GM21737 (cell line): ENCODE data around the gene PKNOX1.
"Not testable (repeated sequence)": the region's sequence is repeated elsewhere in the genome, so short reads cannot be mapped to it uniquely, and the experiment has no call there.

Experiments used
- ATAC-seq: cut with Tn5 transposase; IDR thresholded peaks from one replicate; pipeline ENCODE4 v1.9.1; 2021; ENCODE audit warnings: mild to moderate bottlenecking, moderate library complexity; ENCODE audit not compliant: unreplicated experiment

Gene PKNOX1, protein sequence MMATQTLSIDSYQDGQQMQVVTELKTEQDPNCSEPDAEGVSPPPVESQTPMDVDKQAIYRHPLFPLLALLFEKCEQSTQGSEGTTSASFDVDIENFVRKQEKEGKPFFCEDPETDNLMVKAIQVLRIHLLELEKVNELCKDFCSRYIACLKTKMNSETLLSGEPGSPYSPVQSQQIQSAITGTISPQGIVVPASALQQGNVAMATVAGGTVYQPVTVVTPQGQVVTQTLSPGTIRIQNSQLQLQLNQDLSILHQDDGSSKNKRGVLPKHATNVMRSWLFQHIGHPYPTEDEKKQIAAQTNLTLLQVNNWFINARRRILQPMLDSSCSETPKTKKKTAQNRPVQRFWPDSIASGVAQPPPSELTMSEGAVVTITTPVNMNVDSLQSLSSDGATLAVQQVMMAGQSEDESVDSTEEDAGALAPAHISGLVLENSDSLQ

DNA sequence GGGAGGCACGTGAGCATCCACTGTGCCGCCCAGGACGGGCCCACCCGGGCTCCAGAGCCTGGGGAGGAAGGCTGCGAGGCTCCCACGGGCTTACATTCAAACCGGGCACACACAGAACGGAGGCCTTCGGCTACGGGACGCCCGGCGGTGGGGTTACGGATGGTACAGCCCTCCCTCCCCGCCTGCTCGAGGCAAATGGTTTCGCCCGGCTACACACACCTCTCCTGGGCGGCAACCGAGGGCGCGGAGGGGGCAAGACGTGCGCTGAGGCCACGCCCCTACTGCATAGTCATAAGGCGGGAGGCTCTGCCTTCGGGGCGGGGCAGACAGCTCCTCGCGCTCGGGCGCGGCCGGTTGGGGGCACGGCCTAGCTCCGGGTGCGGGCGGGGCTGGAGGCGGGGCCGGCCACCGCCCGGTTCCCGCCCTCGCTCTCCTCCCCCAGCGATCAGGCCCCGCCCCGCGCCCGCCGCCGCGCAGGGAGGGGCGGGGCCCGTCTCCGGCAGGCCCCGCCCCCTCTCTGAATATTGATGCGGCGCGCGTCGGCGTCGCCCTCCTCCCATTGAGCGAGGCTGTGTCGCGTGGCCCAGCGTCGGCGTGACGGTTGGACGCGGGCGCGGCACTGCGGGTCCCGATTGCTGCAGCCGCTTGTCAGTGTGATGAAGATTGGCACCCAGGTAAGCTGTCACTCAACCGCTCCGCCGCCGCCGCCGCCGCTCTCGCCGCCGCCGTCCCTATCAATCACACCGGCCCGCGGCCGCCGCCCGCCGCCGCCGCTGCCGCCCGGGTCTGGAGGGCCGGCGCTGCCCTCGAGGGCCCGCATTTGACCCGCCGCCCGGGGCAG is at the start of gene PKNOX1:
Gene PKNOX1 (plus strand): TSS at position 572 of the 841 bp plus-strand sequence. CDS start 29,820 bp downstream, outside the sequence.
- peak; percentile 82 for ATAC-seq

DNA sequence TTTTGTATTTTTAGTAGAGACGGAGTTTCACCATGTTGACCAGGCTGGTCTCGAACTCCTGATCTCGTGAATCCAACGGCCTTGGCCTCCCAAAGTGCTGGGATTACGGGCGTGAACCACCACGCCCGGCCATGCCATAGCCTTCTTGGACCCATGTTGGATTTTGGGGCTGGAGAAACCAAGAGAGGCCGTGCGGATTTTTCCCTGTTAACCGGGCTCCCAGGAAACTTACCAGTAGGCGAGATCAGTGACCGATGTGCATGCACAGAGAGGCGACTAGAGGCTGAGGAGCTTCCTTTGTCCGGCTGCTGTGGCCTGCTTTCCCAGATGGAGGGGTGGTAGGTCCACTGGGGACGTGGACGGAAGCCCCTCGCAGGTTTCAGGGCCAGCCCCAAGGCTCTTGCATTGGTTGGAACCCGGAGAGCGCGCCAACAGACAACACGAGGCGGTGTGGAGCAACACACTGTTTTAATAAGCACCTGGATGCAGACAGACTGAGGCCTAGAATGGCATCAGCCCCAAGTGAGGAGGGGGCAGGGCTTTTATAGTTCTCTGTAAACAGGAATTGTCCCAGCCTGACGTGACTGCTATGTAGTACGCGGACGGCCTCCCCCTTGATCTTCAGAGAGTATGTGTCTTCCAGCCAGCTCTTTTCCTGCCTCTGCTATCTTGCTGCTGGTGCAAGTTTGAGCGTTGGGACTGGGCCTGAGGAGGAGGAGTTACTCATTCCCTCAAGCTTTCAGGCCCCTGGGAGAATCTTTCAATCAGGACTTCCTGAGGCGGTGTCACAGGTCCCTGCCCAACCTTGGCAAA is 49.0 kb upstream of the PKNOX1 start, which contains the start of gene ERVH48-1:
Gene ERVH48-1 (minus strand): TSS at position 517 of the 813 bp plus-strand sequence. CDS start 6,624 bp downstream, outside the sequence.
- ATAC-seq = no peak

DNA sequence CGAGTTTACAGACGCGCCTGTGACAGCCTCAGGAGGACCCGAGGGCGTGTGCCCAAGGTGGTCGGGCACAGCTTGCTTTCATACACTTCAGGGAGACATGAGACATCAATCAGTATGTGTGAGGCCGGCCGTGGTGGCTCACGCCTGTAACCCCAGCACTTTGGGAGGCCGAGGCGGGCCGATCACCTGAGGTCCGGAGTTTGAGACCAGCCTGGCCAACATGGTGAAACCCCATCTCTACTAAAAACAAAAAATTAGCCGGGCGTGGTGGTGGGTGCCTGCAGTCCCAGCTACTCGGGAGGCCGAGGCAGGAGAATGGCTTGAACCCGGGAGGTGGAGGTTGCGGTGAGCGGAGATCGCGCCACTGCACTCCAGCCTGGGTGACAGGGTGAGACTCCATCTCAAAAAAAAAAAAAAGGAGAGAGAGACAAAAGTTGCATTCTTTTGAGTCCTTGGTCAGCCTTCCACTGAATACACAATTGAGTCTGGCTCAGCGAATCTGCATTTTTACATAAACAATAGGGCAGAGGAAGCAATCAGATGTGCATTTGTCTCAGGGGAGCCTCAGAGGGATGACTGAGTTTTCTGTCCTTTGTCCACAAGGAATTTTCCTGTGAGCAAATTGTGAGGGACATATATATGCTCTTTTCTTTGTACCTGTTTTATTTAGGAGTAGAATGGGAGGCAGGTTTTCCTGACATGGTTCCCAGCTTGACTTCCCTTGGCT is 46.7 kb upstream of the PKNOX1 start:
- not testable (repeated sequence) for ATAC-seq

DNA sequence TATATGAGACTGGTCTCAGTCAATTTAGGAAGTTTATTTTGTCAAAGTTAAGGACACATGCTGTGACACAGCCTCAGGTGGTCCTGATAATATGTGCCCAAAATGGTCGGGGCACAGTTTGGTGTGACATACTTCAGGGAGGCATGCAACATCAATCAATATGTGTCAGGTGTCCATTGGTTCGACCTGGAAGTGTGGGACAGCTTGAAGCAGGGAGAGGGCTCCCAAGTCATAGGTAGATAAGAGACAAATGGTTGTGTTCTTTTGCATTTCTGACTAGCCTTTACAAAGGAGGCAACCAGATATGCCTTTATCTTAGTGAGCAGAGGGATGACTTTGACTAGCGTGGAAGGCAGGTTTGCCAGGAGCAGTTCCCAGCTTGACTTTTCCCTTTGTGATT is 44.4 kb upstream of the PKNOX1 start:
- no peak for ATAC-seq

DNA sequence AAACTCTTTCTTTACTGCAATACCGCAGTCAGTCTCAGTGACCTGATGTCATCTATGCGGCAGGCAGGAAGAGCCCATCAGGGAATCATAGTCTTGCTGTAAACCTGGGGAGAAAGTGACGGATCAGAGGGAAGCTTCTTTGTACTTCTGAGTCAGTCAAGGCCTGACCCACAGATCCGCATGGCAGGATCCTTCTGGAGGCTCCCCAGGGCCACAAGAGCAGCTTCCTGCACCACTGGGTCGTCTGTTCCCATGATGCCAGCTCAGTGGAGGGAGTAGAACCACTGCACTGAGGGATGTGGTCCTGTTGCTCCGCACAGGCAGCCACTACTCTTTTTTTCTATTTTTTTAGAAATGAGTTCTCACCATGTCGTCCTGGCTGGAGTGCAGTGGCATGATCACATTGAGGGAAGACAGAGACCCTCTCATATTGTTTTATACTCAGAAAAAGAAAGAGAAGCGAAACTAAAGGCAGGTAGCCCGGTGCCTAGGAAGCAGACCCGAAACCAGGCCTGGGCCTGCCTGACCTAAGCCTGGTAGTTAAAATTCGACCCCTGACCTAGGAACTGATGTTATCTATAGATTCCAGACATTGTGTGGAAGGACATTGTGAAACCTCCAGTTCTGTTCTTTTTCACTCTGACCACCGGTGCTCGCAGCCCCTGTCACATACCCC is 42.7 kb upstream of the PKNOX1 start:
- ATAC-seq = no peak

DNA sequence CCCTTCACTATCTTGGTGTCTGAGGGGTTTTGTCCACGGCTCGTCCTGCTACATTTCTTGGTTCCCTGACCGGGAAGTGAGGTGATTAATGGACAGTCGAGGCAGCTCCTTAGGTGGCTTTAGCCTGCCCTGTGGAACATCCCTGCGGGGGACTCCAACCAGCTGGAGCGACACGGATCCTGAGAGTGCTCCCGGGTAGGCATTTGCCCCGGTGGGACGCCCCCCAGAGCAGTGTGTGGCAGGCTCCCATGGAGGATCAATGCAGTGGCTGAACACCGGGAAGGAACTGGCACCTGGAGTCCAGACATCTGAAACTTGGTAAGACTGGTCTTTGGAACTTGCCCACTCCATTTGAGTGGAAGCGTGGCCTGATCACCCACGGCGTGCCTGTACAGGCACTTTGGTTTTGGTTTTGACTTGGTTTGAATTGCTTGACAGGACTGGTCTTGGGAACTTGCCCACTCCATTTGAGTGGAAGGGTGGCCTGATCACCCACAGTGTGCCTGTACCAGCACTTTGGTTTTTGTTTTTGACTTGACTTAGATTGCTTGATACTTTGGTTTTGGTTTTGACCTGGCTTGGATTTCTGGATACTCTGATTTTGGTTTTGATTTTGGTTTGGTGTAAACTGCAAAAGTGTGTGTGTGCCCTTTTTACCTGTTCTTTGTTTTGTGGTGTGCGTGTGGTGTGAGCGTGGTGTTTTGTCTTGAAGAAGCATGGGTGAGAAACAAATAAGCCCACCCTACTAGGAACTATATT is 41.8 kb upstream of the PKNOX1 start:
- not testable (repeated sequence) for ATAC-seq

DNA sequence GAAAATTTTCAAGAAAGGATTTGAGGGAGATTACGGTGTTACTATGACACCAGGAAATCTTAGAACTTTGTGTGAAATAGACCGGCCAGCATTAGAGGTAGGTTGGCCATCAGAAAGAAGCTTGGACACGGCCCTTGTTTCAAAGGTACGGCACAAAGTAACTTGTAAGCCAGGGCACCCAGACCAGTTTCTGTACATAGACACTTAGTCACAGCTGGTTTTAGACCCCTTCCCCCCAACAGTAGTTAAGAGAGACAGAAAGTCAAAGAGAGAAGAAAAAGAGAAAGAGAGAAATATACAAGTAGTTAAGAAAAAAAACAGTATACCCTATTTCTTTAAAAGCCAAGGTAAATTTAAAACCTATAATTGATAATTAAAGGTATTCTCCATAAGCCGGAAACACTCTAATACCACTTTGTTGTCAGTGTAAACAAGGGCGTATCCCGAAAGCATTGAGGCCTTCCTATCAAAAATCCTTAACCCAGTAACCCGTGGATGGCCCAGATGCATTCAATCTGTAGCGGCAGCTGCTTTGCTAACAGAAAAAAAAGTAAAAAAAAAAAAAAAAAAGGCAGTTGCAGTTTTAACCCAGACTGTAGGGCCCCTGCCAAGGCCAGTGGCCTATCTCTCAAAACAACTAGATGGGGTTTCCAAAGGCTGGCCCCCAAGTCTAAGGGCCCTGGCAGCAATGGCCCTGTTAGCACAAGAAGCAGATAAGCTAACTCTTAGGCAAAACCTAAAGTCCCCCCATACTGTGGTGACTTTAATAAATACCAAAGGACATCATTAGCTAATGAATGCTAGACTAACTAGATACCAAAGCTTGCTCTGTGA is 41.0 kb upstream of the PKNOX1 start:
- not testable (repeated sequence) for ATAC-seq

DNA sequence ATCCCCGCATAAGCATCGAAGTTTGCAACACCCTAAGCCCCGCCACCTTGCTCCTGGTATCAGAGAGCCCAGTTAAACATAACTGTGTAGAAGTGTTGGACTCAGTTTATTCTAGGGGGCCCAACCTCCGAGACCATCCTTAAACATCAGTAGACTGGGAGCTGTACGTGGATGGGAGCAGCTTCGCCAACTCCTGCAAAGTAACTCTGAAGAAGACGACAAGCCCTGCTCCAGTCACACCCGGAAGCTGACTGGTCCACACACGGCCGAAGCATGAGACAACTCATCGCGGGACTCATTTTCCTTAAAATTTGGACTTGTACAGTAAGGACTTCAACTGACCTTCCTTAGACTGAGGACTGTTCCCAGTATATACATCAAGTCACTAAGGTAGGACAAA is 40.4 kb upstream of the PKNOX1 start:
- not testable (repeated sequence) for ATAC-seq

DNA sequence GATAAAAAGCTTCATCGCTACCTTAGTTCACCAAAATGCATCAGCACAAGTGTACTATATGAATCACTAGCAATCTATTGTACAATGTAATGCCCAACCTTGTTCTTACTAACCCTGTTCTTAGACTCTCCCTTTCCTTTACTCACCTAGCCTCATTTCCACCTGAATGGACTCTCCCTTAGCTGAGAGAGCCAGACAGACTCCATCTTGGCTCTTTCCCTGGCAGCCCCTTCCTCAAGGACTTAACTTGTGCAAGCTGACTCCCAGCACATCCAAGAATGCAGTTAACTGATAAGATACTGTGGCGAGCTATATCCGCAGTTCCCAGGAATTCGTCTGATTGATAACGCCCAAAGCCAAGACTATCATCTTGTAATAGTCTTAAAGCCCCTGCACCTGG is 38.0 kb upstream of the PKNOX1 start:
- not testable (repeated sequence) for ATAC-seq

DNA sequence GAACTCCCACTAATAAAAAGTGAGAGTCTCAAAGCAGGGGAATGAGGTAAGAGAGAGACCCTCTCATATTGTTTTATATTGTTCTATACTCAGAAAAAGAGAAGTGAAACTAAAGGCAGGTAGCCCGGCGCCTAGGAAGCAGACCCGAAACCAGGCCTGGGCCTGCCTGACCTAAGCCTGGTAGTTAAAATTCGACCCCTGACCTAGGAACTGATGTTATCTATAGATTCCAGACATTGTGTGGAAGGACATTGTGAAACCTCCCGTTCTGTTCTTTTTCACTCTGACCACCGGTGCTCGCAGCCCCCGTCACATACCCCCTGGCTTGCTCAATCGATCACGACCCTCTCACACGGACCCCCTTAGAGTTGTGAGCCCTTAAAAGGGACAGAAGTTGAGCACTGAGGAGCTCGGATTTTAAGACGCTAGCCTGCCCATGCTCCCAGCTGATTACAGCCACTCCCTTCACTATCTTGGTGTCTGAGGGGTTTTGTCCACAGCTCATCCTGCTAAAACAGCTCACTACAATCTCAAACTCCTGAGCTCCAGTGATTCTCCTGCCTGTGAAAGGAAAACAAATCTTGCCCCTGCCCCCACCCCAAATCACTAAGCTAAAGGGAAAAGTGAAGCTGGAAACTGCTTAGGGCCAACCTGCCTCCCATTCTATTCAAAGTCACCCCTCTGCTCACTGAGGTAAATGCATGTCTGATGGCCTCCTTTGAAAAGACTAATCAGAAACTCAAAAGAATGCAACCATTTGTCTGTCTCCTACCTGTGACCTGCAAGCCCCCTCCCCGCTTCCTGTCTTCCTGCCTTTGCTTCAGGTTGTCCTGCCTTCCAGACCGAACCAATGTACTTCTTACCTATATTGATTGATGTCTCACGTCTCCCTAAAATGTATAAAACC is 37.1 kb upstream of the PKNOX1 start:
- not testable (repeated sequence) for ATAC-seq

DNA sequence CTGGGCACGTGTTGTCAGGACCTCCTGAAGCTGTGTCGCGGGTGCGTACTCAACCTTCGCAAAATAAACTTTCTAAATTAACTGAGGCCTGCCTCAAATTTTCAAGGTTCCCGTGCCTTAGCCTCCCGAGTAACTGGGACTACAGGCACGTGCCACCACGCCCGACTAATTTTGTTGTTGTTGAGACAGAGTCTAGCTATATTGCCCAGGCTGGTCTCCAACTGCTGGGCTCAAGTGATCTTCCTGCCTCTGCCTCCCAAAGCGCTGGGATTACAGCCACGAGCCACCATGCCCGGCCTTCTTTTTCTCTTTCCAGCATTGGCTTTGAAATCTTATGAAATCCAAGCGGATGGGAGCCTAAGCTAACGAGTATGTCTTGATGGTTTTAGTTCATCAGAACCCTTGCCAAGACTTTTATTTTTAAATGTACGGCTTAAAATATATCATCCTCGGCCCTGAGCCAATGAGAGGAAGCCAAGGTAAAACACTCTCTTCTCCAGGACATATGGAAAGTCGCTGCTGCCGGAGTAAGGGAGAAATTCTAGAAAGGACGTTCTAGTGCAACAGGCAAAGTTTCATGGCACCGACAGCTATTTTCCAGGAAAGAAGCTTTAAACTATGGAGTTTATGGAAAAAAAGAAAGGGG is 36.3 kb upstream of the PKNOX1 start:
- no peak for ATAC-seq

DNA sequence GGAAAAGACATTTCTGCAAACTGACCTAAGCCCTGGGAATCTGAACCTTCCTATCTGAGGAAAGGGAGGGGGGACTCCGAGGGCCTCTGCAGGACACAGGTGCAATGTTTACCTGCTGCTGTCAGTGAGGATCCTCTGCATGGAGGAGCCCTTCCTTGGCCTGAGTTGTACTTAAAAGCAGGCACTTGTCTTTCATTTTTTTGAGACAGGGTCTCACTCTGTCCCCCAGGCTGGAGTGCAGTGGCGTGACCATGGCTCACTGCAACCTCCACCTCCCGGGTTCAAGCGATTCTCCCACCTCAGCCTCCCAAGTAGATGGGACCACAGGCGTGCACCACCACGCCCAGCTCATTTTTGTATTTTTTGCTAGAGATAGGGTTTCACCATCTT is 35.8 kb upstream of the PKNOX1 start:
- not testable (repeated sequence) for ATAC-seq

DNA sequence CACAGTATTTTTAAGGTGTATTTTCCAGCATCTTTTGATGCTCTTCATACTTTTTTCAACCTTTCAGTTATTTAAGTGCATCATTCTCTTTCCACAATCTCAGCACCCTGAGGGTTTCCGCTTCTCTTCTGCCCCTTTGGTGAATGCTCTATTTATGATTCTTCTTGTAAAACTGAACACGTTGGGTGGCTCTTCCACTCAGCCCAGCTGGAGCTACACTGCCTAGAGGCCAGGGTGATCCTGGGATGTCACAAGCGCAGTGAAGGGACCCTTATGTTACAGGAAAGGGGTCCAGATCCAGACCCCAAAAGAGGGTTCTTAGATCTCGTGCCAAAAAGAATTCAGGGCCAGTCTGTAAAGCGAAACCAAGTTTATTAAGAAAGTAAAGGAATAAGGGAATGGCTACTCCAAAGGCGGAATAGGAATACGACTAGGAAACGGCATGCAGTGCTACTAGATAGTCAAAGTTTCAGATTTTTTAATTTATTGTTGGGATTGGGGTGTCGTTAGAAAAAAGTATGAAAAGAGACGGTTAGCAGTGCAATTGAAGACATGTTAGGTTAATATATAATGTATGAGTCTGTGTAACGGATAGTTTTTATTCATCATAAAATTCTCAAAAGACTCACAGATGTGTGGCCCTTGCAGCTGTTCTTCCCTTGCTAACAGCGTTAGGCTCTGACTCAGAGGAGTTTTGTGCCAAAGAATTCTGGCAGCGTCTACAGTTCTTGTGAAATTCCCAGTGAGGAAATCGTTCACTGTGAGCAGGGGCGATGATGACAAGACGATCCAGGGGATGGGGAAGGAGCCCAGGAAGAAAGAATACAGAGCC is 34.6 kb upstream of the PKNOX1 start:
- no peak for ATAC-seq

DNA sequence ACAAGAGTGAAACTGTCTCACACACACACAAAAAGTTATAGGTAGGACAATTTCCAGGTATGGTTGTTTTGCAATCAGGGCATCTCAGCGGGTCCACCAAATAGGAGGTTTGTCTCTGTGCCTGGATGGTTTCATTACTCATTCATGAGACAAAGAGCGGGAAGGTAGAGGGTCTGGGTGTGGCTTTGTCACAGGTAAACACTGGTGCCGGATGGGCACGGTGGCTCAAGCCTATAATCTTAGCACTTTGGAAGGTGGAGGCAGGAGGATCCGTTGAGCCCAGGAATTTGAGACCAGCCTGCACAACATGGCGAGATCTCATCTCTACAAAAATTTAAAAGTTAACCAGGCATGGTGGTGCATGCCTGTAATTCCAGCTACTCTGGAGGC is 32.7 kb upstream of the PKNOX1 start:
- ATAC-seq = no peak

DNA sequence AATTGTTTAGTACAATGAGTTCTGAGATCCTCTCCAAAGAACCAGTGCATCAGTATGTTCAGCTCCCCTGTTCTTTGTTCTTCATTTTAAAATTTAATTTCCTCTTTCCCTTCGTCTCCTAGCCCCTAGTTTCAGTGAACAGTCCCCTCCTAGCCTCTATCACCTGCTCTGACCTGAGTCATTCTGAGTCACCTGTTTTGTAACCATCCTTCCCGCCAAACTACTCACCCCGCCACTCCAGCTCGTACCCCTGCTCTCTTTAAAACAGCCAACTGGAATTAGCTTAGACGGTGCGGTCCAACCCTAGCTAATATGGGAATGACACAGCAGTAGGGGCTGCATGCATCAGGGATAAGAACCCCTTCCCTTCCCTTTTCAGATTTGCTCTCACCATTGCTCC is 32.1 kb upstream of the PKNOX1 start:
- ATAC-seq = no peak
